ENCODE measurements around the gene BCAS3. TPM values are rescaled to one million over a fixed set of nuclear protein-coding genes. Genes with fewer than 3 reads are reported as not detected.

Gene BCAS3
- total RNA-seq, 2 experiments from 2014 or later, result 13.4 to 14.5 TPM

DNA sequence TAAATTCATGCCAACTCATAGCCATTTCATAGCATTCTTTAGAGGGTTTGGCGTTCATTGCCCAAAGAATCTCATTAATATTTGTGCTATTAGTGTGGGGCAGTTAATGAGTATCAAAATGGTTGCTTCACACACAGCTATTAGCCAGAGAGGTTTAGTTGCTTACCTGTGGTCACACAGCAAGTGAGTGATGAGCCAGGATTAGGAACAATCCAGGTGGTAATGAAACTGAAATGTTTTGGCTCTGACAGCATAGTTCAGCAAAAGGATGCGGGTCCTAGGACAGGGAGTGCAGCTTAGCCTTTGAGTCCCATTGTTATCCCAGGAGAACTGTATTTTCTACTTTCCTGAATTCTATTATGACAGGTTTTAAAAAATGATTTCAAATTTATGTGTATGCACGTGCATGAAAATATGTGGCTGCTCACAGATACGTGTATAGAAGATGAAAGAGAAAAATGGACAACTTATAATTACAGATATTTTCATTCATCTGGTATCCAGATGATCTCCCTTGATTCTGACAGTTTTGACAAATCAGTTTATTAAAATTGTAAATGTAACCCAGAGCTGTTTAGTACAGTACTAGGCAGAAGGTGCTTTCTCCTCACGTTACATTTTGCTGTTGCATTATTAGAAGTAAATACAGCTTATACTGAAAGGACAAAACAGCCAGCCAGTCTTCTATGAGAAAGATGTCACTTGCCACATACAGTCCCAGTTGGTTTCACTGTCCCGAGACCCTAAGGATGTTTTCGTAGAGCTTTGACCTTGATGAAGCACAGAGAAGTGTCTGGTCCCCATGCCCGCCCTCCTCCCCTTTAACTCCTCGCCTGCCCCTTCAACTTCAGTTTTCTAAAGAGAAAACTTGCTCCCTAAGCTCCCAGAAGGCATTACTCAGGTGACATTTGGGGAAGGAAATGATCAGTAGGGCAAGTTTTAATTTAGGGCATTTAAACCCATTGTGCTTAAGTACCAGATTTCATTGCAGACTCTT lies 622.2 kb downstream of the BCAS3 start:
- Histone ChIP-seq H3K79me2 (ENCODE audit: insufficient read depth, low read depth, low read length) (no peaks in the 10 kb centered on the region), H3K9me2 (ENCODE audit: insufficient read depth, low read length) (no peaks in the 10 kb centered on the region), H3K4me3 (ENCODE audit: low read depth, low read length, poor library complexity, severe bottlenecking) (no peak overlapping the region), H3K36me3 (ENCODE audit: insufficient read depth, low read length) (no peaks in the 10 kb centered on the region), H3K4me1 (ENCODE audit: insufficient read depth, low read length, poor library complexity, severe bottlenecking) (no peaks in the 10 kb centered on the region), H2AFZ (ENCODE audit: low read length) (no peak overlapping the region), H3K4me2 (ENCODE audit: low read length) (no peak overlapping the region), H3K9me3 (ENCODE audit: low read length) (no peaks in the 10 kb centered on the region), H4K20me1 (ENCODE audit: insufficient read depth, low read length) (no peaks in the 10 kb centered on the region), H3K27ac (ENCODE audit: low read depth, low read length, poor library complexity, severe bottlenecking) (no peak overlapping the region)
- TF ChIP-seq, protein P1, sequence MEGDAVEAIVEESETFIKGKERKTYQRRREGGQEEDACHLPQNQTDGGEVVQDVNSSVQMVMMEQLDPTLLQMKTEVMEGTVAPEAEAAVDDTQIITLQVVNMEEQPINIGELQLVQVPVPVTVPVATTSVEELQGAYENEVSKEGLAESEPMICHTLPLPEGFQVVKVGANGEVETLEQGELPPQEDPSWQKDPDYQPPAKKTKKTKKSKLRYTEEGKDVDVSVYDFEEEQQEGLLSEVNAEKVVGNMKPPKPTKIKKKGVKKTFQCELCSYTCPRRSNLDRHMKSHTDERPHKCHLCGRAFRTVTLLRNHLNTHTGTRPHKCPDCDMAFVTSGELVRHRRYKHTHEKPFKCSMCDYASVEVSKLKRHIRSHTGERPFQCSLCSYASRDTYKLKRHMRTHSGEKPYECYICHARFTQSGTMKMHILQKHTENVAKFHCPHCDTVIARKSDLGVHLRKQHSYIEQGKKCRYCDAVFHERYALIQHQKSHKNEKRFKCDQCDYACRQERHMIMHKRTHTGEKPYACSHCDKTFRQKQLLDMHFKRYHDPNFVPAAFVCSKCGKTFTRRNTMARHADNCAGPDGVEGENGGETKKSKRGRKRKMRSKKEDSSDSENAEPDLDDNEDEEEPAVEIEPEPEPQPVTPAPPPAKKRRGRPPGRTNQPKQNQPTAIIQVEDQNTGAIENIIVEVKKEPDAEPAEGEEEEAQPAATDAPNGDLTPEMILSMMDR (conservative IDR thresholded peaks at IDR 0.05; ENCODE audit: low read length), result no peak
- no peak for TF ChIP-seq EZH2phosphoT487 (IDR thresholded peaks at IDR 0.05; ENCODE audit: borderline replicate concordance, low read depth, low read length)
- intact Hi-C loops (cut with micrococcal nuclease; ENCODE audit: unreplicated experiment), result no loop called here
- no TSS peak for BruUV-seq (replicated peaks)
- CTCF ChIA-PET (ENCODE audit: unreplicated experiment), result no interaction called here
- POLR2A ChIA-PET, result interaction anchor here (0.6 kb wide), 1 partner anchor 903 kb away, joined by 3 read pairs; no protein-coding TSS in a partner anchor
- no peak for DNase-seq (ENCODE audit: low spot score)

DNA sequence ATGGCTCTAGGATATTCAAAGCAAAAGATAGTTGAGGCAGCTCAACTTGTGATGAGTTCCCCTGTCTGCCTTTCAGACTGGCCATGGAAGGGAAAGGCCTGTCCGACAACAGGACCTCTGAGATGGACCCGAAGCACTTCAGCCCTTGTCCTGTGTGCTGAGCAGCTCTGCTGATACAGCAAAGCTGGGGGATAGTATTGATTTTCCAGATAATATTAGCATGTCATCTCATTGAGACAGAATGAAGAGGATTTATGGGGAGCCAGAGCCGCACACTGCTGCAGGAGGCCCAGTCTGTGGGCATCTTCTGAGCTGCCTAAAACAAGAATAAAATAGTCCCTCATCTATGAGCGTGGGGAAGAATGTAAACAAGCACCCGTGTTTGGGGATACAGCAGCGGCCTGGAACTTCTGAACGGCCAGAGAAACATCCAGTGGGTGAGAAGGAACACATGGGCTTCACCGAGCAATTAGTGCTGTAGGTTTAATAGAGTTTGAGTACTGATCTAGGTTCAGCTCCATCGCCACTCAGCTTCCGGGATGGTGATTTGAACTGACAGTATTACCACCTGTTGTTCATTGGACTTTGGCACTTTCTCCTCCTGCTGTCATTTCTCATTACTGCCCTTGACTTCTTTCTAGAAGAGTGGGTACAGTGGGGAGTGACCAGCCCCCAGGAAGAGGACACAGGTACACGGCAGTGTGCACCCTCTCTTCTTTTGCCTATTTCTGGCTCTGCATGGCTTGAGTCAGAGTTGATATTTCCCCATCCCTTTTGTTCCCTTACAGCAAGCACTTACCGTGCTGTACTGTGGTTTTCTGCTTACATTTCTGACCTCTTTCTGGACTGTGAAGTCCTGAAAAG lies 625.5 kb downstream of the BCAS3 start:
- Histone ChIP-seq H3K9me2 (ENCODE audit: insufficient read depth, low read length) (no peaks in the 10 kb centered on the region), H3K9me3 (ENCODE audit: low read length) (no peaks in the 10 kb centered on the region), H3K4me2 (ENCODE audit: low read length) (no peak overlapping the region), H3K36me3 (ENCODE audit: insufficient read depth, low read length) (no peaks in the 10 kb centered on the region), H3K4me3 (ENCODE audit: low read depth, low read length, poor library complexity, severe bottlenecking) (no peak overlapping the region), H3K79me2 (ENCODE audit: insufficient read depth, low read depth, low read length) (no peaks in the 10 kb centered on the region), H4K20me1 (ENCODE audit: insufficient read depth, low read length) (no peaks in the 10 kb centered on the region), H2AFZ (ENCODE audit: low read length) (no peak overlapping the region), H3K4me1 (ENCODE audit: insufficient read depth, low read length, poor library complexity, severe bottlenecking) (no peaks in the 10 kb centered on the region), H3K27ac (ENCODE audit: low read depth, low read length, poor library complexity, severe bottlenecking) (no peak overlapping the region)
- TF ChIP-seq, protein P1 (conservative IDR thresholded peaks at IDR 0.05; ENCODE audit: low read length), result no peak
- TF ChIP-seq EZH2phosphoT487 (IDR thresholded peaks at IDR 0.05; ENCODE audit: borderline replicate concordance, low read depth, low read length), result no peak
- intact Hi-C loops (cut with micrococcal nuclease; ENCODE audit: unreplicated experiment), result no loop called here
- no TSS peak for BruUV-seq (replicated peaks)
- no peak for DNase-seq (ENCODE audit: low spot score)
- POLR2A ChIA-PET, result no interaction called here
- CTCF ChIA-PET (ENCODE audit: unreplicated experiment), result no interaction called here
